K562 (cell line): Measurements from ENCODE around the gene ATP1A3. TPM values are rescaled to one million over a fixed set of nuclear protein-coding genes. Genes with fewer than 3 reads are reported as not detected.

Source experiments
- AFF1 ChIP-seq, 2 experiments: fragments of 450-650 bp; IDR thresholded peaks; 2 replicates each; pipeline ENCODE4 v1.6.1; 2018; ENCODE audit warnings: mild to moderate bottlenecking in 2 of 2, low read depth in 1 of 2; ENCODE audit not compliant: partially characterized antibody in 2 of 2
- BDP1 ChIP-seq: IDR thresholded peaks from 3 replicates; pipeline ENCODE4 v1.6.1; 2011; ENCODE audit not compliant: insufficient read length, insufficient read depth
- HNRNPUL1 ChIP-seq: fragments of 200-400 bp; formaldehyde crosslinking; IDR thresholded peaks from 2 replicates; pipeline ENCODE4 v1.6.1; 2017; ENCODE audit warnings: low read length
- KAT8 ChIP-seq: fragments of 450-650 bp; IDR thresholded peaks from 2 replicates; pipeline ENCODE4 v1.6.1; 2016; ENCODE audit warnings: low read depth, mild to moderate bottlenecking
- MIER1 ChIP-seq: fragments of 450-650 bp; IDR thresholded peaks from 2 replicates; pipeline ENCODE4 v1.6.1; 2016; ENCODE audit warnings: antibody characterized with exemption, mild to moderate bottlenecking, low read depth
- MLLT1 ChIP-seq, 2 experiments: fragments of 450-650 bp; IDR thresholded peaks; 2 replicates each; pipeline ENCODE4 v1.6.1; 2016
- PBX2 ChIP-seq, 2 experiments: IDR thresholded peaks in 1 of 2; conservative IDR thresholded peaks in 1 of 2; 2 replicates each; pipeline ENCODE4 v1.6.1; 2016; ENCODE audit warnings: low read depth in 2 of 2, mild to moderate bottlenecking in 1 of 2, missing compliant biosample characterization in 1 of 2, missing genetic modification characterization in 1 of 2, moderate library complexity in 1 of 2
- RBBP5 ChIP-seq: fragments of 200-600 bp; sonication (generic); IDR thresholded peaks from 2 replicates; pipeline ENCODE4 v1.6.1; 2012; ENCODE audit warnings: borderline replicate concordance, mild to moderate bottlenecking, low read length, control low read depth, inconsistent platforms; ENCODE audit not compliant: insufficient read depth, poor library complexity, severe bottlenecking
- RBM39 ChIP-seq: fragments of 200-400 bp; formaldehyde crosslinking; optimal IDR thresholded peaks from 2 replicates; pipeline ENCODE3; 2018; ENCODE audit warnings: low read depth, low read length
- SETDB1 ChIP-seq: IDR thresholded peaks from one replicate; pipeline ENCODE4 v1.6.1; 2012; ENCODE audit warnings: low read length, control low read depth, inconsistent platforms
- SMARCA5 ChIP-seq: fragments of 450-650 bp; IDR thresholded peaks from 2 replicates; pipeline ENCODE4 v1.6.1; 2016
- SP2 ChIP-seq: IDR thresholded peaks from 2 replicates; pipeline ENCODE4 v1.6.1; 2011; ENCODE audit warnings: mild to moderate bottlenecking, low read depth, low read length, moderate library complexity; ENCODE audit not compliant: poor library complexity, severe bottlenecking; ENCODE audit errors: extremely low read depth
- TEAD4 ChIP-seq, 2 experiments: sonication (generic) in 1 of 2; formaldehyde crosslinking in 1 of 2; IDR thresholded peaks; 2 replicates each; pipeline versions ENCODE4 v1.6.1 to v1.8.0; 2012 to 2022; ENCODE audit warnings: borderline replicate concordance in 1 of 2, inconsistent platforms in 1 of 2, low read length in 1 of 2, mild to moderate bottlenecking in 1 of 2, missing genetic modification reagents in 1 of 2
- ZMIZ1 ChIP-seq, 2 experiments: fragments of 150-350 bp in 1 of 2; IDR thresholded peaks; 2 replicates each; pipeline ENCODE4 v1.6.1; 2012 to 2016; ENCODE audit warnings: low read depth in 2 of 2, low read length in 2 of 2, mild to moderate bottlenecking in 1 of 2, moderate library complexity in 1 of 2
- polyA plus RNA-seq, 8 experiments: library from polyadenylated mRNA; depleted of rRNA in 4 of 8; stranded (reverse) in 5 of 8; unstranded in 3 of 8; fragments of >200 nt; fragmentation: Nextera tagmentation in 2 of 8; fragmentation: Illumina TruSeq in 1 of 8; extraction: Ambion mirVana in 2 of 8; extraction: Trizol in 1 of 8; gene quantifications; 2 replicates each; pipeline versions ENCODE4 v1.2.1 to v1.2.3, GENCODE V29; 2011 to 2014; ENCODE audit warnings: inconsistent platforms in 1 of 8, missing spikeins in 1 of 8
- total RNA-seq, 7 experiments: library from RNA; depleted of rRNA in 6 of 7; stranded (reverse); fragments of >200 nt in 6 of 7; fragmentation: Illumina TruSeq in 2 of 7; extraction: Trizol in 2 of 7; gene quantifications; 2 replicates each; pipeline versions ENCODE4 v1.2.1 to v1.2.3, GENCODE V29; 2011 to 2021; ENCODE audit warnings: low replicate concordance in 1 of 7

The ATP1A3 gene
- total and polyA plus RNA-seq, 9 of the 15 experiments (the other 6 are each of a cell fraction or from before 2014, with no cell fraction given) = 0.03 to 1.0 (median 0.17) TPM; not detected in 3

- TF ChIP-seq KAT8 (no peak), RBM39 (peak; percentile 39), BDP1 (no peak), SP2 (no peak), TEAD4 (IDR thresholded peaks at IDR 0.05; ENCODE audit: low read length) (0 out of 2 replicates have a peak, but pooled peaks have one; percentile 27), TEAD4 (CRISPR knock-in tag; IDR thresholded peaks at IDR 0.05; ENCODE audit: borderline replicate concordance) (no peak), MIER1 (no peak), SMARCA5 (peak; percentile 25; the same call in 1 of the 2 replicates), AFF1 (IDR thresholded peaks at IDR 0.05; ENCODE audit: low read depth in 1 of 2, partially characterized antibody in 2 of 2) (no peak), SETDB1 (no peak), RBBP5 (no peak), MLLT1 (IDR thresholded peaks at IDR 0.05) (peak; percentile 67 to 77; a peak in 3 of 4 replicates), PBX2 (CRISPR knock-in tag; IDR thresholded peaks at IDR 0.05; ENCODE audit: low read depth) (no peak), PBX2 (tag; conservative IDR thresholded peaks at IDR 0.05; ENCODE audit: low read depth) (no peak), ZMIZ1 (IDR thresholded peaks at IDR 0.05; ENCODE audit: low read depth in 2 of 2, low read length in 2 of 2) (peak in 1 of 2 experiments; percentile 28; a peak in 1 of 4 replicates), HNRNPUL1 (no peak)
Measured at GRCh38 chr19:41957838-41958366, 36.1 kb downstream of the ATP1A3 start (continued).
